ENCODE data around the gene PEX14. TPM values are rescaled to one million over a fixed set of nuclear protein-coding genes. Genes with fewer than 3 reads are reported as not detected.

Gene PEX14
- total RNA-seq, 4 donors from 2014 or later = 14.6 to 19.0 (median 17.6) TPM

DNA sequence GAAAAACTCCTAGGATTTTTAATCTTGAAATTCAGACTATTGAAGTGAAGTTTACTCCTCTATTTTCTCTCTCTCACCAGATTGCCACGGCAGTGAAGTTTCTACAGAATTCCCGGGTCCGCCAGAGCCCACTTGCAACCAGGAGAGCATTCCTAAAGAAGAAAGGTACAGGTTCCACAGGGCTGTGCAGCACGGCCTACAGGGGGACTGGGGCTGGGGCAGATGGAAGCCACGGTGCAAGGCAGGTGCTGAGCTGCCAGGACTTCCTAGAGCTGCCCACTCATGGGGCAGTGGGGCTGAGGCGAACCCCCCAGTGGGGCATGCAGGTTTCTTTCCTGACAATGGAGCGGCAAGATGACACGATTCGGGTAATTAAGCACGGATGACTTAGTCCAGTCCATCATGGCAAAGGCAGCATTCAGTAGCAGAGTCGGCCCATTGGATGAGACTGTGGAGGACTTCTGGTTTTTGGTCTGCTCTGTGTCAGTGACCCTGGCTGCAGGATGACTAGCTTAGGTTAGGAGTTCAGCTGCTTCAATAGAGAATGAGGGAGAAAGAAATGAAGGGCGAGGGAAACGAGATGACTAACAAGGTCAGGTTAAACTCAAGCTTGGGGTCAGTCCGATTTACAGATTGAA lies 61.5 kb downstream of the PEX14 start:
- Histone ChIP-seq H3K27ac (no peak overlapping the region), H3K9me3 (no peaks in the 10 kb centered on the region), H3K4me3 (no peak overlapping the region), H3K36me3 (peaks cover 23% of the 10 kb centered on the region), H3K27me3 (no peaks in the 10 kb centered on the region), H3K4me1 (peaks cover 3% of the 10 kb centered on the region)
- TF ChIP-seq POLR2AphosphoS5 (IDR thresholded peaks at IDR 0.05) = no peak
- no peak for TF ChIP-seq EP300 (IDR thresholded peaks at IDR 0.05)
- TF ChIP-seq, protein P1, sequence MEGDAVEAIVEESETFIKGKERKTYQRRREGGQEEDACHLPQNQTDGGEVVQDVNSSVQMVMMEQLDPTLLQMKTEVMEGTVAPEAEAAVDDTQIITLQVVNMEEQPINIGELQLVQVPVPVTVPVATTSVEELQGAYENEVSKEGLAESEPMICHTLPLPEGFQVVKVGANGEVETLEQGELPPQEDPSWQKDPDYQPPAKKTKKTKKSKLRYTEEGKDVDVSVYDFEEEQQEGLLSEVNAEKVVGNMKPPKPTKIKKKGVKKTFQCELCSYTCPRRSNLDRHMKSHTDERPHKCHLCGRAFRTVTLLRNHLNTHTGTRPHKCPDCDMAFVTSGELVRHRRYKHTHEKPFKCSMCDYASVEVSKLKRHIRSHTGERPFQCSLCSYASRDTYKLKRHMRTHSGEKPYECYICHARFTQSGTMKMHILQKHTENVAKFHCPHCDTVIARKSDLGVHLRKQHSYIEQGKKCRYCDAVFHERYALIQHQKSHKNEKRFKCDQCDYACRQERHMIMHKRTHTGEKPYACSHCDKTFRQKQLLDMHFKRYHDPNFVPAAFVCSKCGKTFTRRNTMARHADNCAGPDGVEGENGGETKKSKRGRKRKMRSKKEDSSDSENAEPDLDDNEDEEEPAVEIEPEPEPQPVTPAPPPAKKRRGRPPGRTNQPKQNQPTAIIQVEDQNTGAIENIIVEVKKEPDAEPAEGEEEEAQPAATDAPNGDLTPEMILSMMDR (IDR thresholded peaks at IDR 0.05) = no peak
- no peak for TF ChIP-seq POLR2A (IDR thresholded peaks at IDR 0.05)
- no peak for DNase-seq (ENCODE audit: low spot score in 2 of 2)
- WGBS = 87% methylated on average over 14 of the region's 14 CpGs

DNA sequence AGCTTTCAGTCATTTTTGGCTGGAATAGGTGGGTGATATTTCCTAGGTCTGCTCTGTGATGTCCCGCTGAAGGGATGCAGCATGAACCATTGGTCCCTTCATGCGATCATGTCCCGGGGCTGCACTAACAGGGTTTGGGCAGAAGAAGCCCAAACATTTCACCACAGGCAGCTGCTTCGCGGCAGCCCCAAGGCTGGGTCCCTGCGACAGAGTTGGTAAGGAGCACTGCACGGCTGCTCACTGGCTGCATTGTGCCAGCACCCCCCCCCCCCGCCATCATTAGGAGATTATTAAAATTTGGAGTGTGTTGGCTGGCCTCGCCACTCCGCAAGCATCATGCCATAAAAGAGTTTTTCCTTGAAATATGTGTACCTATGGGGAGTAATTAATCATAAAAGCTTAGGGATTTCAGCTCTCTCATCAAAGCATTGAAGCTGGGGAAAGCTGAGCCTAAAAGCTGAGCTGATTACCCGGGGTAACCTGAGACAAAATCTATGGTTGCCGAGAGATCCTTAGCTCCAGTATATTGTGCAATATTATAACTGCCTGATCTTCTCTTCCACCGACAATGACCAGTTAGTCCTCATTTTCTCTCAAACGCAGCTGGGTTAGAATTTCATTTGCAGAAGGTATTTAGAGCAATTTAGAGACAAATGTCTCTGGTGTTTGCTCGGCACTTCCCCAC lies 62.5 kb downstream of the PEX14 start:
- Histone ChIP-seq H3K4me3 (no peak overlapping the region), H3K27me3 (no peaks in the 10 kb centered on the region), H3K9me3 (no peaks in the 10 kb centered on the region), H3K4me1 (peaks cover 3% of the 10 kb centered on the region), H3K36me3 (peaks cover 30% of the 10 kb centered on the region), H3K27ac (no peak overlapping the region)
- no peak for TF ChIP-seq POLR2AphosphoS5 (IDR thresholded peaks at IDR 0.05)
- no peak for TF ChIP-seq EP300 (IDR thresholded peaks at IDR 0.05)
- no peak for TF ChIP-seq POLR2A (IDR thresholded peaks at IDR 0.05)
- TF ChIP-seq, protein P1 (IDR thresholded peaks at IDR 0.05) = no peak
- WGBS = 89% methylated on average over 11 of the region's 15 CpGs
- no peak for DNase-seq (ENCODE audit: low spot score in 2 of 2)

DNA sequence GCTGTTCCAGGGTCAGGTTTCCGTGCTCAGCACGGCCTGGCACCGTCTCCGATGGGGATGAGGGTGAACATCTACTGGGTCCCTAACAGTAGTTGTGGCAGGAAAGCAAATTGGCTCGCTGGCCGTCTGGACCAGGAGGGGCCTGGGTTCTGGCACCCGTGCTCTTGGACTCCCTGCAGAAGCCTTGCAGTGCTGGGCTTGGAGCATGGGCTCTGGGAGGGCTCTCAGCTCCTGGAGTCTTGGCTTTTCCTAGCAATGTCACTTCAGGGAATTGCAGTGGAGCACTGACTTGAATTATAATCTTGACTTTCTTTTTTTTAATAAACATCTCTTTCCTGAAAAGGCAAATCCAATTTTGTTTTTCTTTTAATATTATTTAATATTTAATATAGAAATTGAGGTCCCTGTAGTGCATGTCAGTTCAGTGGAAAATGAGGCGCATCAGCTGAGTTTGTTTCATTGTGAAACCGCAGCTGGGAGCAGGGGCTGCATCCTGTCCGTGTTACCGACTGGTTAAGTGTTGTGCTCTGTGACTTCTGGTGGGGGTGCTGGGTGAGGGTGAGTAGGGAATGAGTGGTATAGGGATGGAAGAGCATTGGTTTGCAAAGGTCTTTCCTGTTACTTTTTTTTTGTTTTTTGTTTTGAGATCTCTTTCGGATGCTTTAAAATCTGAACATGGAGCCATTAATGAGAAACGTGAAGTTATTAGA lies 64.1 kb downstream of the PEX14 start:
- no peak for DNase-seq (ENCODE audit: low spot score in 2 of 2)
- no peak for TF ChIP-seq POLR2A (IDR thresholded peaks at IDR 0.05)
- no peak for TF ChIP-seq EP300 (IDR thresholded peaks at IDR 0.05)
- no peak for TF ChIP-seq POLR2AphosphoS5 (IDR thresholded peaks at IDR 0.05)
- TF ChIP-seq, protein P1 (IDR thresholded peaks at IDR 0.05) = no peak
- Histone ChIP-seq H3K4me3 (no peak overlapping the region), H3K27ac (no peak overlapping the region), H3K27me3 (no peaks in the 10 kb centered on the region), H3K9me3 (no peaks in the 10 kb centered on the region), H3K4me1 (peaks cover 3% of the 10 kb centered on the region), H3K36me3 (peaks cover 30% of the 10 kb centered on the region)
- 84% methylated on average over 13 of the region's 13 CpGs for WGBS

GRCh38 chr1:10539411-10540043 lies 64.8 kb downstream of the PEX14 start:
- no peaks in the 10 kb centered on the region for H3K9me3 ChIP-seq
- peaks cover 30% of the 10 kb centered on the region for H3K36me3 ChIP-seq
- no peak overlapping the region for H3K4me3 ChIP-seq
- peaks cover 3% of the 10 kb centered on the region for H3K4me1 ChIP-seq
- no peak for DNase-seq (ENCODE audit: low spot score in 2 of 2)
- no peak for TF ChIP-seq EP300 (IDR thresholded peaks at IDR 0.05)
- no peak for TF ChIP-seq POLR2AphosphoS5 (IDR thresholded peaks at IDR 0.05)
- no peak for TF ChIP-seq POLR2A (IDR thresholded peaks at IDR 0.05)
- TF ChIP-seq, protein P1 (IDR thresholded peaks at IDR 0.05) = no peak
- H3K27me3 ChIP-seq = no peaks in the 10 kb centered on the region
- 86% methylated on average over 4 of the region's 4 CpGs for WGBS
- no peak overlapping the region for H3K27ac ChIP-seq
